ENCODE measurements around the gene BUD13. TPM values are rescaled to one million over a fixed set of nuclear protein-coding genes. Genes with fewer than 3 reads are reported as not detected.

BUD13 gene
- total and polyA plus RNA-seq, 9 of the 15 experiments (the other 6 are each of a cell fraction or from before 2014, with no cell fraction given) = 9.5 to 34.1 (median 27.1) TPM

DNA sequence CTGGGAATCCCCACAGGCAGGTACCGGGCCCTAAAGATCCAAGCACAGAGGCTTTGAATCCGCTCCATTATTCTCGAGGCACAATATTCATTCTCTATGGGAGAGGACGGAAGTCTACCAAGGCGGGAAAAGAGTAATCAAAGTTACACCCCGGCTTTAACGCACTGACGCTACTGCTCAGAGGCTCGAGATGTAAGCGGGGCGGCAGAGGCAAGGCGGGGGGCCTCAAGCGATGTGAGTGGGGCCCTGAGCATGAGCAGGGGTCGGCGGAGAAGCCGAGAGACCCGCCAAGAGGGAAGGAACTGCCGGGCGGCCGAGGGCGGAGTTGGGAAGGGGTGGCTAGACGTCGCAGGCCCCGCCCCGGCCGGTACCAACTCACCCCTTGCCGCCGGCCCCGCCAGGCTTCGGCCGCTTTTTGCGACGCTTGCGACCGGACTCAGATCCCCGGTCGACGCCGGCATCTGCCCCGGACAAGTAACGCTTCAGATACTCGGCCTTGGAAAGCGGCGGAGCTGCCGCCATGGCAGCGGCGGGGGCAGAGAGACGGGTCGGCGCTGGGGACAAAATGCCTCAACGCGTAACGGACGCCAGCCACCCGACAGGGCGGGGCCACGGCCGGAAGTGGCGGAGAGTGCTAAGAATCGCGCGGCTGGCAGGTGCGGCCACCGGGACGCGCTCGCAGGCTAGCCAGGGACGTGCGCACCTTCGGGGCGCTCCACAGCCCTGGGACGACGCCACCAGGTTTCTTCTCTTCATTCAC is at the start of gene BUD13 (continued):
- no peak for TF ChIP-seq KLF6 (CRISPR knock-in tag; IDR thresholded peaks at IDR 0.05; ENCODE audit: borderline replicate concordance)
- no peak for TF ChIP-seq BACH1 (tag; IDR thresholded peaks at IDR 0.05)
- TF ChIP-seq ZNF696 (CRISPR knock-in tag; conservative IDR thresholded peaks at IDR 0.05) = no peak
- TF ChIP-seq, protein P1, sequence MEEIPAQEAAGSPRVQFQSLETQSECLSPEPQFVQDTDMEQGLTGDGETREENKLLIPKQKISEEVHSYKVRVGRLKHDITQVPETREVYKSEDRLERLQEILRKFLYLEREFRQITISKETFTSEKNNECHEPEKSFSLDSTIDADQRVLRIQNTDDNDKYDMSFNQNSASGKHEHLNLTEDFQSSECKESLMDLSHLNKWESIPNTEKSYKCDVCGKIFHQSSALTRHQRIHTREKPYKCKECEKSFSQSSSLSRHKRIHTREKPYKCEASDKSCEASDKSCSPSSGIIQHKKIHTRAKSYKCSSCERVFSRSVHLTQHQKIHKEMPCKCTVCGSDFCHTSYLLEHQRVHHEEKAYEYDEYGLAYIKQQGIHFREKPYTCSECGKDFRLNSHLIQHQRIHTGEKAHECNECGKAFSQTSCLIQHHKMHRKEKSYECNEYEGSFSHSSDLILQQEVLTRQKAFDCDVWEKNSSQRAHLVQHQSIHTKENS (CRISPR knock-in tag; IDR thresholded peaks at IDR 0.05) = no peak
- TF ChIP-seq DIDO1 (tag; IDR thresholded peaks at IDR 0.05; ENCODE audit: low read depth) = peak; percentile 69; the same call in 1 of the 2 replicates
- TF ChIP-seq DACH1 (IDR thresholded peaks at IDR 0.05; ENCODE audit: partially characterized antibody) = no peak
- no peak for TF ChIP-seq NR4A1 (CRISPR knock-in tag; IDR thresholded peaks at IDR 0.05)
- no peak for TF ChIP-seq NR4A1 (tag; IDR thresholded peaks at IDR 0.05)
- TF ChIP-seq NFE2L1 (tag; IDR thresholded peaks at IDR 0.05; ENCODE audit: borderline replicate concordance, low read depth) = no peak
- TF ChIP-seq ZSCAN29 (IDR thresholded peaks at IDR 0.05) = no peak
- no peak for TF ChIP-seq KAT2B (IDR thresholded peaks at IDR 0.05; ENCODE audit: low read depth, low read length)
- no peak for TF ChIP-seq HEY1 (CRISPR knock-in tag; IDR thresholded peaks at IDR 0.05; ENCODE audit: borderline replicate concordance)
- TF ChIP-seq CC2D1A (IDR thresholded peaks at IDR 0.05) = no peak
- no peak for TF ChIP-seq GTF2E2 (tag; IDR thresholded peaks at IDR 0.05)
- TF ChIP-seq, protein P2, sequence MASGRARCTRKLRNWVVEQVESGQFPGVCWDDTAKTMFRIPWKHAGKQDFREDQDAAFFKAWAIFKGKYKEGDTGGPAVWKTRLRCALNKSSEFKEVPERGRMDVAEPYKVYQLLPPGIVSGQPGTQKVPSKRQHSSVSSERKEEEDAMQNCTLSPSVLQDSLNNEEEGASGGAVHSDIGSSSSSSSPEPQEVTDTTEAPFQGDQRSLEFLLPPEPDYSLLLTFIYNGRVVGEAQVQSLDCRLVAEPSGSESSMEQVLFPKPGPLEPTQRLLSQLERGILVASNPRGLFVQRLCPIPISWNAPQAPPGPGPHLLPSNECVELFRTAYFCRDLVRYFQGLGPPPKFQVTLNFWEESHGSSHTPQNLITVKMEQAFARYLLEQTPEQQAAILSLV (tag; IDR thresholded peaks at IDR 0.05) = no peak
- TF ChIP-seq ARID2 (IDR thresholded peaks at IDR 0.05) = no peak
- TF ChIP-seq NFRKB (IDR thresholded peaks at IDR 0.05; ENCODE audit: low read depth) = peak; percentile 31; the same call in 1 of the 2 replicates
- TF ChIP-seq, protein P3, sequence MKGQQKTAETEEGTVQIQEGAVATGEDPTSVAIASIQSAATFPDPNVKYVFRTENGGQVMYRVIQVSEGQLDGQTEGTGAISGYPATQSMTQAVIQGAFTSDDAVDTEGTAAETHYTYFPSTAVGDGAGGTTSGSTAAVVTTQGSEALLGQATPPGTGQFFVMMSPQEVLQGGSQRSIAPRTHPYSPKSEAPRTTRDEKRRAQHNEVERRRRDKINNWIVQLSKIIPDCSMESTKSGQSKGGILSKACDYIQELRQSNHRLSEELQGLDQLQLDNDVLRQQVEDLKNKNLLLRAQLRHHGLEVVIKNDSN (CRISPR knock-in tag; IDR thresholded peaks at IDR 0.05) = no peak
- no peak for TF ChIP-seq RAD21 (CRISPR knock-in tag; conservative IDR thresholded peaks at IDR 0.05 in 1 of 2, IDR thresholded peaks at IDR 0.05 in 1 of 2)
- no peak for TF ChIP-seq ZNF133 (CRISPR knock-in tag; IDR thresholded peaks at IDR 0.05)
- TF ChIP-seq, protein P4, sequence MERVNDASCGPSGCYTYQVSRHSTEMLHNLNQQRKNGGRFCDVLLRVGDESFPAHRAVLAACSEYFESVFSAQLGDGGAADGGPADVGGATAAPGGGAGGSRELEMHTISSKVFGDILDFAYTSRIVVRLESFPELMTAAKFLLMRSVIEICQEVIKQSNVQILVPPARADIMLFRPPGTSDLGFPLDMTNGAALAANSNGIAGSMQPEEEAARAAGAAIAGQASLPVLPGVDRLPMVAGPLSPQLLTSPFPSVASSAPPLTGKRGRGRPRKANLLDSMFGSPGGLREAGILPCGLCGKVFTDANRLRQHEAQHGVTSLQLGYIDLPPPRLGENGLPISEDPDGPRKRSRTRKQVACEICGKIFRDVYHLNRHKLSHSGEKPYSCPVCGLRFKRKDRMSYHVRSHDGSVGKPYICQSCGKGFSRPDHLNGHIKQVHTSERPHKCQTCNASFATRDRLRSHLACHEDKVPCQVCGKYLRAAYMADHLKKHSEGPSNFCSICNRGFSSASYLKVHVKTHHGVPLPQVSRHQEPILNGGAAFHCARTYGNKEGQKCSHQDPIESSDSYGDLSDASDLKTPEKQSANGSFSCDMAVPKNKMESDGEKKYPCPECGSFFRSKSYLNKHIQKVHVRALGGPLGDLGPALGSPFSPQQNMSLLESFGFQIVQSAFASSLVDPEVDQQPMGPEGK (CRISPR knock-in tag; IDR thresholded peaks at IDR 0.05; ENCODE audit: borderline replicate concordance) = no peak
- TF ChIP-seq CBFA2T2 (conservative IDR thresholded peaks at IDR 0.05) = no peak
- TF ChIP-seq, protein P5, sequence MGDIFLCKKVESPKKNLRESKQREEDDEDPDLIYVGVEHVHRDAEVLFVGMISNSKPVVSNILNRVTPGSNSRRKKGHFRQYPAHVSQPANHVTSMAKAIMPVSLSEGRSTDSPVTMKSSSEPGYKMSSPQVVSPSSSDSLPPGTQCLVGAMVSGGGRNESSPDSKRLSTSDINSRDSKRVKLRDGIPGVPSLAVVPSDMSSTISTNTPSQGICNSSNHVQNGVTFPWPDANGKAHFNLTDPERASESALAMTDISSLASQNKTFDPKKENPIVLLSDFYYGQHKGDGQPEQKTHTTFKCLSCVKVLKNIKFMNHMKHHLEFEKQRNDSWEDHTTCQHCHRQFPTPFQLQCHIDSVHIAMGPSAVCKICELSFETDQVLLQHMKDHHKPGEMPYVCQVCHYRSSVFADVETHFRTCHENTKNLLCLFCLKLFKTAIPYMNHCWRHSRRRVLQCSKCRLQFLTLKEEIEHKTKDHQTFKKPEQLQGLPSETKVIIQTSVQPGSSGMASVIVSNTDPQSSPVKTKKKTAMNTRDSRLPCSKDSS (IDR thresholded peaks at IDR 0.05; ENCODE audit: low read depth, partially characterized antibody) = no peak
